Occipital lobe (tissue), 2 donors: ENCODE results near the gene PRRX2. TPM values are rescaled to one million over a fixed set of nuclear protein-coding genes. Genes with fewer than 3 reads are reported as not detected.
"Not testable (repeated sequence)": the region's sequence is repeated elsewhere in the genome, so short reads cannot be mapped to it uniquely, and the experiment has no call there.

Source experiments
- DNase-seq: peaks from one replicate; lab custom pipeline; 2025; lab: John Stamatoyannopoulos, UW
- total RNA-seq: library from RNA; depleted of rRNA; stranded (reverse); fragments of >200 nt; gene quantifications from one replicate; pipeline ENCODE4 v1.2.3, GENCODE V29; 2014

Gene PRRX2
- total RNA-seq, 1 donor from 2014 or later = 0.16 TPM

GRCh38 chr9:129756191-129756590 is 90.7 kb downstream of the PRRX2 start:
- no peak for DNase-seq

DNA sequence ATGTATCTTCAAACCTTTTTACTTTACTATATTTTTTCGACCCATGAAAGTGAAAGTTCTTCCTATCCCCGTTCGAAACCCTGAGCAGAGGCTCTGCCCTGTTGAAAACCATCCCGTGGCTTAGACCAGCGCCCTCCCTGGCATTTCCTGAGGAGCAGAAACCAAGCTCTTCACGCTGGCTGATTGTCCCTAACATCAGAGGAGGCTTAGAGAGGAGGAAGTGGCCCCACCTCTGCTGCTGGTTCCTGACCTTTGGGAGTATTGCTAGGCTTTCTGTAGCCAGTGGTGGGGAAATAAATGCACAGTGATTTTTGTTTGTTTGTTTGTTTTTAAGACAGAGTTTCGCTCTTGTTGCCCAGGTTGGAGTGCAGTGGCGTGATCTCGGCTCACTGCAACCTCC is 91.6 kb downstream of the PRRX2 start:
- DNase-seq = no peak

GRCh38 chr9:129759319-129759718 is 93.9 kb downstream of the PRRX2 start:
- no peak for DNase-seq

- DNase-seq = no peak
These were observed 94.5 kb downstream of the PRRX2 start for GRCh38 chr9:129759804-129760502.

DNA sequence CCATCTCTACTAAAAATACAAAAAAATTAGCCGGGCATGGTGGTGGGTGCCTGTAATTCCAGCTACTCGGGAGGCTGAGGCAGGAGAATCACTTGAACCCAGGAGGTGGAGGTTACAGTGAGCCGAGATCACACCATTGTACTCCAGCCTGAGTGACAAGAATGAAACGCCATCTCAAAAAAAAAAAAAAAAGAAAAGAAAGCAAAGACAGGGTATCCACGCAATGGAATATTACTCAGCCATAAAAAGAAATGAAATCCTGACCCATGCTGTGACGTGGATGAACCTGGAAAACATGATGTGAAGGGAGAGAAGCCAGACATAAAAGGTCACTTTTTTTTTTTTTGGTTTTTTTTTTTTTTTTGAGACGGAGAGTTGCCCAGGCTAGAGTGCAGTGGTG is 95.3 kb downstream of the PRRX2 start:
- DNase-seq = not testable (repeated sequence)

DNA sequence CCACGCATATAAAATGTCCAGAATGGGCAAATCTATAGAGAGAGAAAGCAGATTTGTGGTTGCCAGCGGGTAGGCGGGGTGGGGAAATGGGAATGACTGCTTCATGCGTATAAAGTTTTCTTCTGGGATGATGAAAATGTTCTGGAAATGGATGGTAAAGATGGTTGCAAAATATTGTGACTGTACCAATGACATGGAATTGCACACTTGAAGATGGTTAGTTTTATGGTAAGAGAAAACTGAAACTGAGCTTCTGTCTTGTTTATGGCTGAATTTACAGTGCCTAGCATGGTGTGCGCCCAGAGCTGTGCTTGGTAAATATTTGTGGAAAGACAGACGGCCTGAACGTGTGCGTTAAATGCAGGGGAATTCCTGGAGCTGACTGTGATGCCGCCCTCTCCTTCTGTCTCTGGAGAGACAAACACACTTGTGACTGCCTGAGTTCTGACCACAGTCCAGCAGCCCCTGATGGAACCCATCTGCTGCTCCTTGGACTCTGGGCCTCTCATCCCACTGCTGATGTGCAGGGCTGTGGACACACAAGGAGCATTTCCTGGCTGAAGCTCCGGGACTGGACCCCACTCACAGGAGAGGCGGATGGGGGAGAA is 96.0 kb downstream of the PRRX2 start:
- no peak for DNase-seq

GRCh38 chr9:129761901-129762369 is 96.5 kb downstream of the PRRX2 start:
- DNase-seq = no peak

DNA sequence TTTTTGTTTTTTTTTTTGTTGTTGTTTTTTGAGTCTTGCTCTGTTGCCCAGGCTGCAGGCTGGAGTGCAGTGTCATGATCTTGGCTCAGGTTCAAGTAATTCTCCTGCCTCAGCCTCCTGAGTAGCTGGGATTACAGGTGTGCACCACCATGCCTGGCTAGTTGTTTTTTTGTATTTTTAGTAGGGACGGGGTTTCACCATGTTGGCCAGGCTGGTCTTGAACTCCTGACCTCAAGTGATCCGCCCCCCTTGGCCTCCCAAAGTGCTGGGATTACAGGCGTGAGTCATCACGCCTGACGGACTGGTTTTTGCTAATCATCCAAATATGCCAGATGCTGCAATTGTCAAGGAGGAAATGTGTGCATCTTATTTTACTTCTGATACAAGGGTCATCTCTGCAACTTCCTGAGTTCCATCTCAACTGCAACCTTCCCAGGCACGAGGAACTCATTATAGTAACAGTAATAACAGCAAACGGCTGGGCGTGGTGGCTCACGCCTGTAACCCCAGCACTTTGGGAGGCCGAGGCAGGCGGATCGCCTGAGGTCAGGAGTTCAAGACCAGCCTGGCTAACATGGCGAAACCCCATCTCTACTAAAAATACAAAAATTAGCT is 97.0 kb downstream of the PRRX2 start:
- DNase-seq = not testable (repeated sequence)

DNA sequence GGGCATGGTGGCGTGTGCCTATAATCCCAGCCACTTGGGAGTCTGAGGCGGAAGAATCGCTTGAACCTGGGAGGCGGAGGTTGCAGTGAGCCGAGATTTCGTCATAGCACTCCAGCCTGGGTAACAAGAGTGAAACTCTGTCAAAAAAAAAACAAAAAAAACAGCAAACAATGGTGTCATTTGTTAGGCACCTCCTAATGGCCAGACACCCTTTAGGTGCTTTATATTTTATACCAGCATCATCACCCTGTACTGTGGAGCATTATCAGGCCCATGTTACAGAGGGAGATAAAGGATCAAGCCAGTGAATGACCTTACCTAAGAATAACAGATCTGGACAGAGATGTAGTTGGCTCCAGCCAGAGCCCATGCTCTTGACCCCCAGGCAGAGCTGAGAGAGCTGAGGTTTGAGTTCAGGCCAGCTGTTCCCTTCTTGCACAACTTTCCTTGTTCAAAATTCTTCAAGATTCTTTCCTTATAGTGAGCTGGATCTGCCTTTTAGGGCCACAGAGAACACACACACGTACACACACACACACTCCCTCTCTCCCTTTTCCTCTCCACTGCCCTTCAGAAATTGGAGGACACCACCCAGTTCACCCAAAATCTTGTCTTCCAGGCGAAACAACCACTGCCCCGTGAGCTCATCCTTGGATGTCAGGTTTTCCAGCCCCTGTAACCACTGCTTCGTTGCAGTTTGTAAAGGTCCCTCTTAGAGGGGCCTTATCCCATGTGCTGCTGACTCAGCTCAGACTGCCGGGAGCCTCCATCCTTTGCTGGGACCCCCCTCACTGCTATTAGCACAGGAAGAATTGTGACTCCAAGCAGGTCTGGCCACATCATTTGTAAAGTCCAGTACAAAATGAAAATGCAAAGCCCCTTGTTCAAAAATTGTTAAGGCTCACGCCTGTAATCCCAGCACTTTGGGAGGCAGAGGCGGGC is 97.8 kb downstream of the PRRX2 start:
- no peak for DNase-seq

DNA sequence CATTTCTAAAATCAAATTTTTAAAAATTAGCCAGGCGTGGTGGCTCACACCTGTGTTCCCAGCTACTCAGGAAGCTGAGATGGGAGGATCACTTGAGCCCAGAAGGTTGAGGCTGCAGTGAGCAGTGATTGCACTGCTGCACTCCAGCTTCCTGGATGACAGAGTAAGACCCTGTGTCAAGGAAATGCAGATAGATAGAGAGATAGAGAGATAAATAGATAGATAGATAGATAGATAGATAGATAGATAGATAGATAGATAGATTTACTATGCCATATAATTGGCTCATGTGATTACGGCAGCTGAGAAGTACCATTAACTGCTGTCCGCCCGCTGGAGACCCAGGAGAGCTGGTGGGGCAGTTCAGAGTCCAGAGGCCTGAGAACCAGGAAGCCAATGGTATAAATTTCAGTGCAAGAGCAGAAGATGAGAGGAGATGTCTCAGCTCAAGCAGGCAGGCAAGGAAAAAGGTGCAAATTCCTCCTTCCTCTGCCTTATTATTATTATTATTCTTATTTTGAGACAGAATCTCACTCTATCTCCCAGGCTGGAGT is 100.4 kb downstream of the PRRX2 start:
- no peak for DNase-seq

DNA sequence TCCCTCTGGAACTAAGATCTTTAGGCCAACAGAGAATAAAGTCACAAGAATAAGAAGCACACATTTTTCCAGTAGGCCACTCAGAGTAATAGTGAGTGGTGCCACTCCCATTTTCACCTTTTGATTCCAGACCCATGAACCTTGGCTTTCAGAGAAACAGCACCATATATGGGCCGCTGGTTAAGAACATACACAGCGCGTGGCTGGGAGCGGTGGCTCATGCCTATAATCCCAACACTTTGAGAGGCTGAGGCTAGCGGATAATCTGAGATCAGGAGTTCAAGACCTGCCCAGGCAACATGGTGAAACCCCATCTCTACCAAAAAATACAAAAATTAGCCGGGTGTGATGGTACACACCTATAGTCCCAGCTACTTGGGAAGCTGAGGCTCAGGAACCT is 103.0 kb downstream of the PRRX2 start:
- DNase-seq = no peak

DNA sequence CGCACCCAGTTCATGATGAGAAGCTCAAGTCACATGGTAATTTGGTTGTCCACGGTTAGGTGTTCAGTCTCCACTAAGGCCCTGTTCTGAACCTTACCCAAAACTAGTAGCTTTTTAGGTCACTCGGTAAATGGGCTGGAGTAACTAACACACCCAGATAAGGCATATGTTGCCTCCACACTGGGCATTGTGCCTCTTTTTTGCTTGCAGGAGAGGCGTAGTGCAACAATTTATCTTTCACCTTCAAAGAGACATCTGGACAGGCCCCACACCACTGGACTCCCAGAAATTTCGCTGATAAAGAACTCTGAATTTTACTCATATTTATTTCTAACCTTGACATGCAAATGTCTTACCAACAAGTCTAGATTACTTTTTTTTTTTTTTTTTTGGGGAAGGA is 104.2 kb downstream of the PRRX2 start:
- no peak for DNase-seq

- no peak for DNase-seq
These were observed 105.3 kb downstream of the PRRX2 start for GRCh38 chr9:129770741-129771140.

Other genes with a start within 250 kb of the PRRX2 start
- gene C9orf50, start 44.5 kb upstream of the PRRX2 start, total RNA-seq = not detected
- 11.2 TPM for gene NTMT1, start 39.5 kb upstream of the PRRX2 start, total RNA-seq
- 10.1 TPM for gene ASB6, start 23.5 kb upstream of the PRRX2 start, total RNA-seq
- 3.3 TPM for gene PTGES, start 87.4 kb downstream of the PRRX2 start, total RNA-seq
- 39.5 TPM for gene TOR1B, start 137.5 kb downstream of the PRRX2 start, total RNA-seq
- 21.8 TPM for gene TOR1A, start 158.5 kb downstream of the PRRX2 start, total RNA-seq
- 40.2 TPM for gene C9orf78, start 169.6 kb downstream of the PRRX2 start, total RNA-seq
- 9.8 TPM for gene USP20, start 169.8 kb downstream of the PRRX2 start, total RNA-seq